ENCODE data around the gene BCS1L. TPM values are rescaled to one million over a fixed set of nuclear protein-coding genes. Genes with fewer than 3 reads are reported as not detected.

Gene BCS1L
- total and polyA plus RNA-seq, 2 of the 13 experiments (the other 11 are each of a cell fraction or from before 2014, with no cell fraction given), result 48.9 to 76.0 TPM

DNA sequence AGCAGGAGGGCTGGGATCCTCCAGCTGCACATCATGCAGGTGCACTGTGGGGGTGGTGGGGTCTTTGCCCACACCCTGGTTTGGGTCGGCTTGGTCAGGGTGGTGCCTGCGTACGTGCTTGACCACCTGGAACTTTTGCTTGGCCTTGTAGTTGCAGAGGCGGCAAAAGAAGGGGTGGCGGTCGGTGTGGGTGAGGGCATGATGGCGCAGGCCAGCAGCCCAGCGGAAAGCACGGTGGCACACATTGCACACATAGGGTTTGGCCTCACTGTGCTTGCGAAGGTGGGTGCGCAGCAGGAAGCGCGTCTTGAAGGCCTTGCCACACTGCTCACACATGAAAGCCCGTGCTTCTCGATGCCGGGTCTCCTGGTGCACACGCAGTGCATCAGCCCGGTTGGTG lies 21.1 kb upstream of the BCS1L start:
- ATAC-seq (no peak), FAIRE-seq (no peak), DNase-seq (ENCODE audit: low spot score) (no peak)
- Histone ChIP-seq H3K4me3 (replicated peaks in 1 of 3; ENCODE audit: insufficient read depth in 1 of 3, low read depth in 2 of 3, low read length in 3 of 3) (no peak overlapping the region), H3K27me3 (ENCODE audit: control insufficient read depth in 1 of 2, insufficient read depth in 2 of 2, low read length in 2 of 2) (no peaks in the 10 kb centered on the region), H2AFZ (ENCODE audit: low read length) (no peak overlapping the region), H3K4me2 (ENCODE audit: low read depth, low read length) (no peak overlapping the region), H3K27ac (ENCODE audit: extremely low read length, insufficient read depth, low read length) (no peak overlapping the region), H3K9ac (ENCODE audit: insufficient read depth, low read depth, low read length) (no peak overlapping the region), H3K9me3 (ENCODE audit: low read length) (no peaks in the 10 kb centered on the region), H3K79me2 (ENCODE audit: insufficient read depth, low read length) (no peaks in the 10 kb centered on the region), H4K20me1 (ENCODE audit: insufficient read depth, low read length) (no peaks in the 10 kb centered on the region), H3K4me1 (ENCODE audit: insufficient read depth, low read length) (no peaks in the 10 kb centered on the region), H3K36me3 (replicated peaks in 1 of 2; ENCODE audit: control insufficient read depth in 1 of 2, insufficient read depth in 2 of 2, low read length in 2 of 2) (peaks cover 33 to 58% of the 10 kb centered on the region in 2 experiments)
- ChIA-PET CTCF (ENCODE audit: low intra/inter-chr PET ratio, low total read pairs) (no interaction called here), POLR2A (no interaction called here)
- intact Hi-C loops (cut with micrococcal nuclease; ENCODE audit: unreplicated experiment), result no loop called here
- in situ Hi-C loops (cut with HindIII; ENCODE audit: extremely low pct_ligation_motif_present, low pct_unique_long_range_greater_than_20kb), result no loop called here
- WGBS (ENCODE audit: low lambda C conversion rate), result 98% methylated on average over 18 of the region's 18 CpGs
- no peak for TF ChIP-seq ZNF572 (CRISPR knock-in tag; IDR thresholded peaks at IDR 0.05)
- TF ChIP-seq AGO2 (optimal IDR thresholded peaks at IDR 0.05; ENCODE audit: low read depth, low read length), result peak; percentile 64
- TF ChIP-seq, protein P1, sequence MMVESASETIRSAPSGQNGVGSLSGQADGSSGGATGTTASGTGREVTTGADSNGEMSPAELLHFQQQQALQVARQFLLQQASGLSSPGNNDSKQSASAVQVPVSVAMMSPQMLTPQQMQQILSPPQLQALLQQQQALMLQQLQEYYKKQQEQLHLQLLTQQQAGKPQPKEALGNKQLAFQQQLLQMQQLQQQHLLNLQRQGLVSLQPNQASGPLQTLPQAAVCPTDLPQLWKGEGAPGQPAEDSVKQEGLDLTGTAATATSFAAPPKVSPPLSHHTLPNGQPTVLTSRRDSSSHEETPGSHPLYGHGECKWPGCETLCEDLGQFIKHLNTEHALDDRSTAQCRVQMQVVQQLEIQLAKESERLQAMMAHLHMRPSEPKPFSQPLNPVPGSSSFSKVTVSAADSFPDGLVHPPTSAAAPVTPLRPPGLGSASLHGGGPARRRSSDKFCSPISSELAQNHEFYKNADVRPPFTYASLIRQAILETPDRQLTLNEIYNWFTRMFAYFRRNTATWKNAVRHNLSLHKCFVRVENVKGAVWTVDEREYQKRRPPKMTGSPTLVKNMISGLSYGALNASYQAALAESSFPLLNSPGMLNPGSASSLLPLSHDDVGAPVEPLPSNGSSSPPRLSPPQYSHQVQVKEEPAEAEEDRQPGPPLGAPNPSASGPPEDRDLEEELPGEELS (CRISPR knock-in tag; IDR thresholded peaks at IDR 0.05), result no peak
- TF ChIP-seq RBFOX2 (IDR thresholded peaks at IDR 0.05; ENCODE audit: low read depth, low read length), result 0 out of 2 replicates have a peak, but pooled peaks have one; percentile 32
- BruUV-seq (replicated peaks), result no TSS peak

DNA sequence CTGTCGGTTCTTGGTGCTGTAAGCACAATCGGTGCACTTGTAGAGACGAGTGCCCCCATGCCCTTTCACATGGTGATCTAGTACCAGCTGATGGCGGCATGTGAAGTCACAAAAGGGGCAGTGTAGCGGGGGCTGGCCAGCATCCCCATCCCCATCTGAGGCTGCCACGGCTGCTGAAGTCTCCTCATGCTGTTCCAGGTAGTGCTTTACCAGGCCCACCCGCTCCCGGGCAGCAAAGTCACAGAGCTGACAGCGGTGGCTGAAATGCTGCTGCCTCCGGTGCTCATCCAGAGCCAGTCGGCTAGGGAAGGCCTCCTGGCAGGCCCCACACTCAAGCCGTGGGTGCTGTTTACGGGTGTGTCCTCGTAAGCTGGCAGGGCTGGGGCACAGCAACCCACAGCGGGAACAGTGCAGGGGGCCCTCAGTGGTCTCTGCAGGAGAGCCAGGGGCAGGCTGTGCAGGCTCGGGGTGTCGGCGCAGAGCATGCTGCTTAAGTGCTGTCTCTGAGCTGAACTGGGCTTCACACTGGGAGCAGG lies 17.3 kb upstream of the BCS1L start:
- Histone ChIP-seq H3K27ac (ENCODE audit: extremely low read length, insufficient read depth, low read length) (no peak overlapping the region), H2AFZ (ENCODE audit: low read length) (no peak overlapping the region), H3K9ac (ENCODE audit: insufficient read depth, low read depth, low read length) (no peak overlapping the region), H3K27me3 (ENCODE audit: control insufficient read depth in 1 of 2, insufficient read depth in 2 of 2, low read length in 2 of 2) (no peaks in the 10 kb centered on the region), H4K20me1 (ENCODE audit: insufficient read depth, low read length) (no peaks in the 10 kb centered on the region), H3K79me2 (ENCODE audit: insufficient read depth, low read length) (no peaks in the 10 kb centered on the region), H3K4me3 (replicated peaks in 1 of 3; ENCODE audit: insufficient read depth in 1 of 3, low read depth in 2 of 3, low read length in 3 of 3) (no peak overlapping the region), H3K4me1 (ENCODE audit: insufficient read depth, low read length) (peaks cover 11% of the 10 kb centered on the region; the same call in 1 of the 2 replicates), H3K9me3 (ENCODE audit: low read length) (no peaks in the 10 kb centered on the region), H3K36me3 (replicated peaks in 1 of 2; ENCODE audit: control insufficient read depth in 1 of 2, insufficient read depth in 2 of 2, low read length in 2 of 2) (peaks cover 46 to 74% of the 10 kb centered on the region in 2 experiments), H3K4me2 (ENCODE audit: low read depth, low read length) (no peak overlapping the region)
- BruUV-seq (replicated peaks), result no TSS peak
- in situ Hi-C loops (cut with HindIII; ENCODE audit: extremely low pct_ligation_motif_present, low pct_unique_long_range_greater_than_20kb), result no loop called here
- CTCF ChIA-PET (ENCODE audit: low intra/inter-chr PET ratio, low total read pairs), result no interaction called here
- ATAC-seq, result peak; percentile 4; the same call in 1 of the 3 replicates
- DNase-seq (ENCODE audit: low spot score), result no peak
- POLR2A ChIA-PET, result no interaction called here
- 96% methylated on average over 14 of the region's 18 CpGs for WGBS (ENCODE audit: low lambda C conversion rate)
- no peak for FAIRE-seq
- intact Hi-C loops (cut with micrococcal nuclease; ENCODE audit: unreplicated experiment), result no loop called here
- TF ChIP-seq ZBTB1 (CRISPR knock-in tag; IDR thresholded peaks at IDR 0.05; ENCODE audit: borderline replicate concordance), result no peak
- no peak for TF ChIP-seq RBAK (CRISPR knock-in tag; IDR thresholded peaks at IDR 0.05)
- TF ChIP-seq ZNF274 (CRISPR knock-in tag; IDR thresholded peaks at IDR 0.05), result no peak
- no peak for TF ChIP-seq MIER3 (CRISPR knock-in tag; IDR thresholded peaks at IDR 0.05; ENCODE audit: borderline replicate concordance)
- TF ChIP-seq PHF8 (CRISPR knock-in tag; IDR thresholded peaks at IDR 0.05), result no peak
- TF ChIP-seq GPN1 (CRISPR knock-in tag; IDR thresholded peaks at IDR 0.05; ENCODE audit: borderline replicate concordance), result no peak
- TF ChIP-seq TEAD2 (CRISPR knock-in tag; IDR thresholded peaks at IDR 0.05), result no peak
- TF ChIP-seq ZNF251 (CRISPR knock-in tag; IDR thresholded peaks at IDR 0.05), result no peak
- no peak for TF ChIP-seq CREB1 (IDR thresholded peaks at IDR 0.05)
- TF ChIP-seq CREB1 (CRISPR knock-in tag; IDR thresholded peaks at IDR 0.05), result no peak
- TF ChIP-seq ZNF510 (CRISPR knock-in tag; IDR thresholded peaks at IDR 0.05; ENCODE audit: low read depth), result no peak
- TF ChIP-seq ZNF224 (CRISPR knock-in tag; IDR thresholded peaks at IDR 0.05), result no peak
- TF ChIP-seq MIXL1 (CRISPR knock-in tag; IDR thresholded peaks at IDR 0.05), result no peak
- TF ChIP-seq JUND (CRISPR knock-in tag; IDR thresholded peaks at IDR 0.05), result no peak
- TF ChIP-seq ZC3H13 (CRISPR knock-in tag; IDR thresholded peaks at IDR 0.05), result peak; percentile 90
- TF ChIP-seq ONECUT2 (CRISPR knock-in tag; IDR thresholded peaks at IDR 0.05), result no peak

All from HepG2 (cell line).